Choroid plexus epithelial cell (primary cell): ENCODE data around the gene MIA2.

Experiments used
- DNase-seq: peaks from one replicate; pipeline ENCODE4 v3.0.0-alpha.2; 2010; ENCODE audit warnings: low read depth
- H3K4me3 ChIP-seq: 2 replicates; pipeline ENCODE4 v1.5.1; 2011; ENCODE audit warnings: low read depth, mild to moderate bottlenecking, control low read depth, low read length, moderate library complexity
- TF ChIP-seq, protein P1 (sequence below): conservative IDR thresholded peaks from 2 replicates; pipeline ENCODE4 v1.5.1; 2011; ENCODE audit warnings: low read depth, mild to moderate bottlenecking, control low read depth, inconsistent platforms, low read length, moderate library complexity

Gene MIA2

DNA sequence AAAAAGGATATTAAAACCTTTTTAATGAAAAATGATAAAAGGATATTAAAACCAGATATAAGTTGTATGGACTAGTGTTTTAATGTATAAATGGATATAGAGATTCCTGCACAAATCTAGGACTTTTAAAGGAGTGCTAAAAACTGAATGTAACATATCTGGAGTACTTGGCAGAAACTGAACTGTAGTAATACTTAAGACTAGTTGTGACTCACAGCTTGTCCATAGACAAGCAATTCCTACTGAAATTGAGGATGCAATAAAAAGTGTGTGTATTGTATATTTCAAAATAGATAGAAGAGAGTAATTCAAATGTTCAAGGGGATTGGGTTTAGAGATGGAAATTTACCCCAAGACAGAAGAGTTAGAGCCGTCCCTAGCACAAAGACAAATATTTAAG is 138.9 kb downstream of the MIA2 start:
- TF ChIP-seq, protein P1, sequence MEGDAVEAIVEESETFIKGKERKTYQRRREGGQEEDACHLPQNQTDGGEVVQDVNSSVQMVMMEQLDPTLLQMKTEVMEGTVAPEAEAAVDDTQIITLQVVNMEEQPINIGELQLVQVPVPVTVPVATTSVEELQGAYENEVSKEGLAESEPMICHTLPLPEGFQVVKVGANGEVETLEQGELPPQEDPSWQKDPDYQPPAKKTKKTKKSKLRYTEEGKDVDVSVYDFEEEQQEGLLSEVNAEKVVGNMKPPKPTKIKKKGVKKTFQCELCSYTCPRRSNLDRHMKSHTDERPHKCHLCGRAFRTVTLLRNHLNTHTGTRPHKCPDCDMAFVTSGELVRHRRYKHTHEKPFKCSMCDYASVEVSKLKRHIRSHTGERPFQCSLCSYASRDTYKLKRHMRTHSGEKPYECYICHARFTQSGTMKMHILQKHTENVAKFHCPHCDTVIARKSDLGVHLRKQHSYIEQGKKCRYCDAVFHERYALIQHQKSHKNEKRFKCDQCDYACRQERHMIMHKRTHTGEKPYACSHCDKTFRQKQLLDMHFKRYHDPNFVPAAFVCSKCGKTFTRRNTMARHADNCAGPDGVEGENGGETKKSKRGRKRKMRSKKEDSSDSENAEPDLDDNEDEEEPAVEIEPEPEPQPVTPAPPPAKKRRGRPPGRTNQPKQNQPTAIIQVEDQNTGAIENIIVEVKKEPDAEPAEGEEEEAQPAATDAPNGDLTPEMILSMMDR = no peak
- no peak overlapping the region for H3K4me3 ChIP-seq
- DNase-seq = peak; percentile 18

GRCh38 chr14:39374851-39375250 is 141.1 kb downstream of the MIA2 start:
- peak; percentile 22 for DNase-seq
- TF ChIP-seq, protein P1 = no peak
- no peak overlapping the region for H3K4me3 ChIP-seq

- H3K4me3 ChIP-seq = no peak overlapping the region
- TF ChIP-seq, protein P1 = no peak
- peak; percentile 57 for DNase-seq
Measured at GRCh38 chr14:39376667-39377403, 143.1 kb downstream of the MIA2 start.

DNA sequence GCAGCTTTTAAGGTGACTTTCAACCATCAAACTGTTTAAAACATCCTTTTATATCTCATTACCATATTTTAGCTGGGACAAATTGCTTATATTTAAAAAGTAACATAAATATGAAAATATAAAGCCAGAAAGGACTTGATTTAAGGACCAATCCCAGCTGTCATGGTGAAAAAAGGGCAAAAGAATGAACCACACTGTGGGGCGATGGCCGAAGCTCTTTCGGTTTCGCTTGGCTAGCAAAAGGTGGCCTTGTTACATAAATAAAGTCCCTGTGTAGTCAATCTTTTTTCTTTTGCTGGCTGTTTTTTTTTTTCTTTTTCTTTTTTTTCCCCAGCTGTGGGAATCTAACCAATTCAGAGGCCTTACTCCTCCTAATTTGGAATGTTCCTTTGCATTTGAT is 147.7 kb downstream of the MIA2 start:
- no peak overlapping the region for H3K4me3 ChIP-seq
- peak; percentile 47 for DNase-seq
- TF ChIP-seq, protein P1 = no peak

- TF ChIP-seq, protein P1 = no peak
- DNase-seq = no peak
- H3K4me3 ChIP-seq = no peak overlapping the region
Measured at GRCh38 chr14:39382463-39382862, 148.7 kb downstream of the MIA2 start.

- no peak for DNase-seq
- TF ChIP-seq, protein P1 = no peak
- no peak overlapping the region for H3K4me3 ChIP-seq
Measured at GRCh38 chr14:39383026-39383660, 149.4 kb downstream of the MIA2 start.

- DNase-seq = no peak
- TF ChIP-seq, protein P1 = no peak
- H3K4me3 ChIP-seq = no peak overlapping the region
Measured at GRCh38 chr14:39383741-39384140, 150.0 kb downstream of the MIA2 start.
